NB4 (cell line): ENCODE results near the gene GCLC.

Source experiments
- CTCF ChIP-seq: IDR thresholded peaks from one replicate; pipeline ENCODE4 v1.5.1; 2012; ENCODE audit warnings: low read depth, low read length
- MYC ChIP-seq: IDR thresholded peaks from 2 replicates; pipeline ENCODE4 v1.6.1; 2011; ENCODE audit warnings: low read depth, low read length
- POLR2A ChIP-seq: IDR thresholded peaks from 2 replicates; pipeline ENCODE4 v1.6.1; 2011; ENCODE audit warnings: mild to moderate bottlenecking; ENCODE audit not compliant: insufficient read length; ENCODE audit errors: extremely low read depth

GRCh38 chr6:53529324-53530036, 15.4 kb downstream of the GCLC start:
- TF ChIP-seq CTCF (no peak), MYC (no peak), POLR2A (no peak)
